ENCODE data around the gene PTS.

Gene PTS

GRCh38 chr11:112223121-112223520 lies 3.1 kb upstream of the PTS start:
- no peak for DNase-seq

DNA sequence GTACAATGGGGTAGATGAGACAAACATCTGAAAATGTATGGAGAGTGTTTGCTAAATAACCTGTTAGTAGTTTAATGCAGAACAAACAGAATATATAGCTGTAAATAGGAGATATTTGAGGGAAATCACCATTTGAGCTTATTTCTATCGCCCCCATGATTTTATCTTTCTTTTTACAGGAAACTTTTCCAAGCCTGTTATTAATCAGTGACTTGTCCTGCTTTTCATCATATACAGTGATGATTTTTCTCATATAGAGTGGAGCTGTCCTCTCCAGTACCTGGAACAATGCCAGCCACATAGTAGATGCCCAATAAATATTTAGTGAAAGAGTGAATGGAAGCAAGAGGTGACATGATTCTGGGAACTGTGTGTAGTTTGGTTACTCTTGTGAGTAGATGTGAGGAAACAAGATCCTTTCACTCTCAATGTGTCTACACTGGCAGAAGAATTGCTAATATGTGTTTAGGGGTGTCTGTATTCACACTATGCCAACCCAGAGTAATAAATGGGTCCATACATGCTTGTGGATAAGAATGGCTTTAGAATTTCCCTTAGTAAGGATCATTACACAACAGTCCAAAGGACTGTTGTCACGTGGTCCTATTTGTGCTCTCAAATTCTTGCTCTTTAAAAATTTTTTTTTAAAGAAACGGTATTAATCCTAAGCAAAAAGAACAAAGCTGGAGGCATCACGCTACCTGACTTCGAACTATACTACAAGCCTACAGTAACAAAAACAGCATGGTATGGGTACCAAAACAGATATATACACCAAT lies 2.3 kb upstream of the PTS start:
- no peak for DNase-seq

DNA sequence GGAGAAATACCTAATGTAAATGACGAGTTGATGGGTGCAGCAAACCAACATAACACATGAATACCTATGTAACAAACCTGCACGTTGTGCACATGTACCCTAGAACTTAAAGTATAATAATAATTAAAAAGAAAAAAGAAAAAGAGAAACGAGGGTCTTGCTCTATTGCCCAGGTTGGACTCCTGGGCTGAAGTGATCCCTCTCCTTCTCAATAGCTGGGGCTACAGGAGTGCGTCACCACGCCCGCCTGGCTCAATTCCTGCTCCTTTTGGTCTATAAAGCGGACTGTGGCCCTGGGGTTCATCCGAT lies 521 bp upstream of the PTS start:
- DNase-seq = no peak

DNA sequence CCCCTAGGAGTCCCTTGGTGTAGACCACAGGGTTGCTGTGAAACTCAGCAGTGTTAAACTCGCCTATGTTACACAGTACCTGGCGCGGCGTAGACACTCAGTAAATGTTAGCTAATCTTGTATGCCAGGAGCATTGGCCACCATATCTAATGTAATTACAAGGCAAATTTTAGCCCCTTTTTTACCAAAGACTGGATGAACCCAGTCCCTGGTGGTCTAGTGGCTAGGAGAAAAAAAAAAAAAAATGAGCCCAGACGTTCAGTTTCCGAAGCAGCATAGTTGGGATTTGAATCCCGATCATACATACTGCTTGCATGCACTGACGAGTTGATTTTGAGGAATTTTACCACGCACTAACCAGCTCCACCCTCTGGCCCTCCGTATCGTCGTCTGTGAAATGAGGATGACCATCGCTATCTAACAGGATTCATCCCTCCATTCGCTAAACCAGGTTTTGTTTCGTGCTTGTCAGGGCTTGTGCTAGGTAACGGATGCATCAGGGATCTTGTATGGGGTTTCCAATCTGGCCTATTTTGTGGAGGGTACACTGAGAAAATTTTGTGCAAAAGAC lies 688 bp downstream of the PTS start:
- no peak for DNase-seq

GRCh38 chr11:112227471-112227870 lies 1.2 kb downstream of the PTS start:
- DNase-seq = no peak

DNA sequence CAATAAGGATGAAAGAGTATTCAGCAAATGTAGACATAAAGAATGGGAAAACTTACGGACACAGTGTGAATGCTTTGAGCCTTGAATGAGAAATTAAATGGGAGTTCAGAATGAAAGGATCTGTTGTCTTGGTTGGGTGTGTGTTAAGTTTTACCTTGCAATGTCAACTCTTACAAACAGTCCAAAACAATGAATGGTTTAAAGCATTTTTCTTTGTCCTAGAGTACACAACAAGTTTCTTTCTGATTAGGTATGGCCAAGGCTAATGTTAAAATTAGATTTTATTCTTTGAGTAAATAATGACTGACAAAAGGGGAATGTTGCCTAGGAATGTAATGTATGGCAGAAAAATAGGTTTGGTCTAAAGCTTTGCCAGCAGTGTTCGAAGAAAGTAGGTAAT lies 2.5 kb downstream of the PTS start:
- DNase-seq = no peak

GRCh38 chr11:112229159-112229558 lies 2.9 kb downstream of the PTS start:
- DNase-seq = no peak

- no peak for DNase-seq
These were observed 3.7 kb downstream of the PTS start for GRCh38 chr11:112229746-112230433.

DNA sequence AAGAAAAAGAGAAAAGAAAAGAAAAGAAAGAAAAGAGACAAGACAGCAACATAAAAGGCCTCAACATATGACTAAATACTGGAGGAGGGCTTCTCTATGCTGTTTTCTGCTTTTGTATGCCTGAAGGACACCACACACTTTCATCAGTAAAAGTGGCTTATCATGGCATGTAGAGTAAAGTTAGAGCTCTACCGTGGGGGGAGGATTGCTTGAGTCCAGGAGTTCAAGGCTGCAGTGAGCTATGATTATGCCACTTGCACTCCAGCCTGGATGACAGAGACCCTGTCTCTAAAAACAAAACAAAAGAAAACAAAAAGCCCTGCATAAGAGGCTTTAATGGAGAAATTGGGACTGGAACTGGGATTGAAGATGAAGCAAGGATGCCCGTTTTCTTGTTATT lies 5.7 kb downstream of the PTS start:
- DNase-seq = no peak

DNA sequence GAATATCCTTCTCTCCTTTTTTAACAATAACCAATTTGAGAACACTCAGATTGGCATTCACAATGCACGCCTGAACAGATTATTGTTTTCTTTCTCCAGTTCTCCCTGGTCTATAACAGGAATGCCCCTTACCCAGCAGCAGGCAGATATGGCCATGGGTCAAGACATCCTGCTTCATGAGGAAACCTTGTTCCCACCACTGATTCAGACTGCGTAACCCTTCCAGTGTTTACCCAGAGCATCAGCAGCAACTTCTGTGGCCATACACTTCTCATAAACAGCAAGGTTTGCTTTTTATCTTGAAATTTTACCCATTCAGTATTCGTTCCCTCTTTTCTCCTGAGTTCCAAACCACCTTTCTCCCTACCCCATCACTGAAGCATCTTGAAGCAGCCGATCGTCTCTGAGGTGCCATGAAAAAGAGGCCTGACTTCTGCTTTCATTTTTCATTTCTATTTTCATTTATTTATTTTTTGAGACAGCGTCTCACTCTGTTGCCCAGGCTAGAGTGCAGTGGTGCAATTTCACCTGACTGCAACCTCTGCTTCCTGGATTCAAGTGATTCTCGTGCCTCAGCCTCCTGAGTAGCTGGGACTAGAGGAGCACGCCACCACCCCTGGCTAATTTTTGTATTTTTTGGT lies 9.6 kb downstream of the PTS start:
- DNase-seq = no peak

- DNase-seq = no peak
These were observed 11.2 kb downstream of the PTS start for GRCh38 chr11:112237451-112237850.

GRCh38 chr11:112238041-112238440 lies 11.8 kb downstream of the PTS start:
- DNase-seq = no peak

GRCh38 chr11:112241486-112241885 lies 15.3 kb downstream of the PTS start:
- DNase-seq = no peak

GRCh38 chr11:112247201-112247600 lies 21.0 kb downstream of the PTS start:
- no peak for DNase-seq

- no peak for DNase-seq
These were observed 22.0 kb downstream of the PTS start for GRCh38 chr11:112248201-112248600.

DNA sequence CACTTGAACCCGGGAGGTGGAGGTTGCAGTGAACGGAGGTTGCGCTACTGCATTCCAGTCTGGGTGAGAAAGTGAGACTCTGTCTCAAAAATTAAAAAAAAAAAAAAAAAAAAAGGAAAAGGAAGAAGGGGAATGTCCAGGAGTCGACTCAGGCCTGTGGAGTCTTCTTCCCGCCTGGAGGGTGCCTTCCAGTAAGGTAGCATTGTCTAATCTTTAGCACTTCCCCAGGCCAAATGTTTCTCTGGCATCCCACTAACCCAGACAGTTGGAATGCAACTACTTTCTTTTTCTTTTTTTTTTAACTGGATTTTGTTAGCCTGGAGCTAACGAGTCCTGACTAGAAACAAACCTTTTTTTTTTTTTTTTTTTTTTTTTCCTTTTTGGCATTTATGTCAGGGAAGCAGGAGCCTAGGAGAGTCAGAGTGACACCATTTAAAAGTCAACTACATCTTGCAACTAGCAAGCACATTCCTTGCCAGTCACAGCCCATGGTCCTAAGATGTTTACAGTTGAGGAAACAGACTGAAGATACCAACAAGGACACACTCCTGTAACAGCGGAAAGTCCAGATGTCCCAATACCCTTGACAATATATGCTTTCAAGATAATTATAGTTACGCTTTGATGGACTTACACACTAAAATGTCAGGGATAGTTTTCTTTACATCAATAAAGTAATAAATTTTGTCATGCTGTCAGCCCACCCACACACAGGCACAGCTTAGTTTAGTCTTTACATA lies 23.8 kb downstream of the PTS start:
- no peak for DNase-seq

GRCh38 chr11:112253605-112254242 lies 27.5 kb downstream of the PTS start:
- DNase-seq = no peak

GRCh38 chr11:112255067-112255720 lies 29.0 kb downstream of the PTS start:
- no peak for DNase-seq

DNA sequence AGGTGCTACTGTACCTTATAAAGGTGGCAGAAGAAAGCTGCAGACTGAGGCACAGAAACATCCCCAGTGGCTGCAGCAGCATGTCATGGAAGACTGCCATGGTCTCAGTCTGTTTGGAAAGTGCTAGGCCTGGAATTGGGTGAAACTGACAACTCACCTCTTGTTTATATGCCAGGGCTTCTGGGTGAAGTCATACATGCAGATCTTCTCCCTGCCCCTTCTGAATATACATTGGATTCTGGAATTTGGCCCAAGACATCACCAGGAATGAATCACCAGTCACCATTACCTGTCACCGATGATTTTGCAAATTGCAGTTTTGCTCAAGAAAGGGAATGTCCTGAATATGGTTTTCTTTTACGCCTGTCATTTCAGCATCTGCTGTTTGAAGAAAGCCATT lies 34.3 kb downstream of the PTS start, which contains the start of gene PLET1:
TSS of gene PLET1 (minus strand) at position 371 of the 400 bp plus-strand sequence. CDS start at position 100, 271 bp downstream.
- DNase-seq = no peak

GRCh38 chr11:112265659-112266409 lies 39.6 kb downstream of the PTS start:
- DNase-seq = no peak

GRCh38 chr11:112266410-112266778 lies 40.2 kb downstream of the PTS start:
- no peak for DNase-seq

All from NCI-H524 treated with DMSO at 0.1 percent for 48 hours (cell line).